ENCODE results near the gene GABPB1.
"Not testable (repeated sequence)": the region's sequence is repeated elsewhere in the genome, so short reads cannot be mapped to it uniquely, and the experiment has no call there.

GABPB1 gene

GRCh38 chr15:50354838-50355618 lies at the start of gene GABPB1:
GABPB1 (minus strand) TSS chr15:50355198; CDS start chr15:50309798, 45,400 bp downstream.
- peak; percentile 93 for TF ChIP-seq POLR2A (IDR thresholded peaks at IDR 0.05; ENCODE audit: low read depth, low read length)
- DNase-seq (ENCODE audit: insufficient read length, low spot score), result peak; percentile 52
- FAIRE-seq, result no peak

- not testable (repeated sequence) for FAIRE-seq; DNase-seq (ENCODE audit: insufficient read length, low spot score)
These were observed 36.6 kb upstream of the GABPB1 start for GRCh38 chr15:50391561-50391960.

- DNase-seq (ENCODE audit: insufficient read length, low spot score), result no peak
- FAIRE-seq, result no peak
- TF ChIP-seq POLR2A (IDR thresholded peaks at IDR 0.05; ENCODE audit: low read depth, low read length), result no peak
These were observed 35.7 kb upstream of the GABPB1 start for GRCh38 chr15:50390554-50391264.

GRCh38 chr15:50382408-50382807 lies 27.4 kb upstream of the GABPB1 start:
- FAIRE-seq; DNase-seq (ENCODE audit: insufficient read length, low spot score): not testable (repeated sequence)

- DNase-seq (ENCODE audit: insufficient read length, low spot score), result no peak
- no peak for TF ChIP-seq POLR2A (IDR thresholded peaks at IDR 0.05; ENCODE audit: low read depth, low read length)
- no peak for FAIRE-seq
These were observed 26.4 kb upstream of the GABPB1 start for GRCh38 chr15:50381438-50381837.

- FAIRE-seq (no peak), DNase-seq (ENCODE audit: insufficient read length, low spot score) (no peak)
- no peak for TF ChIP-seq POLR2A (IDR thresholded peaks at IDR 0.05; ENCODE audit: low read depth, low read length)
These were observed 25.1 kb upstream of the GABPB1 start for GRCh38 chr15:50380089-50380488.

- not testable (repeated sequence) for FAIRE-seq; DNase-seq (ENCODE audit: insufficient read length, low spot score)
These were observed 24.4 kb upstream of the GABPB1 start for GRCh38 chr15:50379413-50379812.

- no peak for TF ChIP-seq POLR2A (IDR thresholded peaks at IDR 0.05; ENCODE audit: low read depth, low read length)
- no peak for DNase-seq (ENCODE audit: insufficient read length, low spot score)
- FAIRE-seq, result no peak
These were observed 23.8 kb upstream of the GABPB1 start for GRCh38 chr15:50378776-50379175.

- FAIRE-seq (no peak), DNase-seq (ENCODE audit: insufficient read length, low spot score) (no peak)
- TF ChIP-seq POLR2A (IDR thresholded peaks at IDR 0.05; ENCODE audit: low read depth, low read length), result no peak
These were observed 23.1 kb upstream of the GABPB1 start for GRCh38 chr15:50377867-50378751.

GRCh38 chr15:50369564-50369963 lies 14.6 kb upstream of the GABPB1 start:
- not testable (repeated sequence) for FAIRE-seq; DNase-seq (ENCODE audit: insufficient read length, low spot score)

GRCh38 chr15:50365971-50366370 lies 11.0 kb upstream of the GABPB1 start:
- DNase-seq (ENCODE audit: insufficient read length, low spot score) (no peak), FAIRE-seq (no peak)

GRCh38 chr15:50365570-50365969 lies 10.6 kb upstream of the GABPB1 start:
- FAIRE-seq (no peak), DNase-seq (ENCODE audit: insufficient read length, low spot score) (no peak)
- no peak for TF ChIP-seq POLR2A (IDR thresholded peaks at IDR 0.05; ENCODE audit: low read depth, low read length)

More at GRCh38 chr15:50365971-50366370, 11.0 kb upstream of the GABPB1 start:
- no peak for TF ChIP-seq POLR2A (IDR thresholded peaks at IDR 0.05; ENCODE audit: low read depth, low read length)

- no peak for TF ChIP-seq POLR2A (IDR thresholded peaks at IDR 0.05; ENCODE audit: low read depth, low read length)
- DNase-seq (ENCODE audit: insufficient read length, low spot score), result no peak
- FAIRE-seq, result no peak
These were observed 8.6 kb upstream of the GABPB1 start for GRCh38 chr15:50363612-50364011.

- no peak for FAIRE-seq
- TF ChIP-seq POLR2A (IDR thresholded peaks at IDR 0.05; ENCODE audit: low read depth, low read length), result no peak
- no peak for DNase-seq (ENCODE audit: insufficient read length, low spot score)
These were observed 6.8 kb upstream of the GABPB1 start for GRCh38 chr15:50361756-50362155.

Measured in H54 (cell line).